CD4-positive, alpha-beta T cell treated with Interferon gamma for 1 hour (primary cell): ENCODE data around the gene BAHCC1.

Source experiments
- DNase-seq: peaks from one replicate; pipeline ENCODE4 v3.0.0-alpha.2; 2020

BAHCC1 gene

DNA sequence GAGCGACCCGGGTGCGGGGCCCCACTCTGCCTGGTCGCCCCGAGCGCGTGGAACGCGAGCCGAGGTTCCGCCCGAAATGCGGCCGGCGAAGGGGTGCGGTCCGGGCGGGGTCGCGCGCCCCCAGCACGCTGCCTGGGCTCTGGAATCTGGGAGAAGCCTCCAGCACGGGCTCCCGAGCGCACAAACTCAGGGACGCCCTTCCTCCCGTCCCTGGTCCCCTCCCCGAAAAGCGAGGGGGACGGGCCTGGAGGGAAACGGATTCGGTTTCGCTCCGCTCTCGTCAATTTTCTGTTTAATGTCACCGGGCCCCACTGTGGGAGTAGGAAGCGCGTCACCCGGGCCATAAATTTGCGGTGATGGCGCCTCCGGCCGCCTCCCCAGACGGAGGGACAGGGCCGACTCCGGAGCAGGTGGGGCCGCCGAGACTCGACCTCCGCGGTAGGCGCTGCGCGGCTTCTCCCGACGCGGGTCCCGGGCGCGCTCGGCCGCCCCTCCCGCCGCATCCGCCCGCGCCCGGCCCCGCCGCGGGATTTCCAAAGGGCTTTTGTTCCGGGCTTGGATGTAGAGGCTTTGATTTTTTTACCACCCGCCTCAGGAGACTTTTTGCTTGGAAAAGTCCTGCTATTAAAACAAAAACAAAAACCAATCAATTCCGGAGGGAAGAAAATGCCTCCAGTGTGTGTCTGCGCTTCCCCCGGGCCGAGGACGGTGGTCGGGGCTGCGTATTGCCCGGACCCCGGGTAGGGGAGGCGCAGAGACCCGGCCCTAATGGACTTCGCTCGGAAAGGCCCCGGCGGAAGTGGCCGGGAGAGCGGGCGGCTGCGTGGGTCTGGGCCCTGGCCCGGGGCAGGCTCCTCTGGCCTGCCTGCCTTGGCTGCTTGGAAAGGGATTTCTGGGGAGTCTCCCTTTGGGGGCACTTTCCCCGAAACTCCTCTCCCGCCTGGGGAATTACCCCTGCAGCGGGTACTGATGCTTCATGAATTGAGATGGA, 7.9 kb upstream of the BAHCC1 start:
- peak; percentile 47 for DNase-seq

DNA sequence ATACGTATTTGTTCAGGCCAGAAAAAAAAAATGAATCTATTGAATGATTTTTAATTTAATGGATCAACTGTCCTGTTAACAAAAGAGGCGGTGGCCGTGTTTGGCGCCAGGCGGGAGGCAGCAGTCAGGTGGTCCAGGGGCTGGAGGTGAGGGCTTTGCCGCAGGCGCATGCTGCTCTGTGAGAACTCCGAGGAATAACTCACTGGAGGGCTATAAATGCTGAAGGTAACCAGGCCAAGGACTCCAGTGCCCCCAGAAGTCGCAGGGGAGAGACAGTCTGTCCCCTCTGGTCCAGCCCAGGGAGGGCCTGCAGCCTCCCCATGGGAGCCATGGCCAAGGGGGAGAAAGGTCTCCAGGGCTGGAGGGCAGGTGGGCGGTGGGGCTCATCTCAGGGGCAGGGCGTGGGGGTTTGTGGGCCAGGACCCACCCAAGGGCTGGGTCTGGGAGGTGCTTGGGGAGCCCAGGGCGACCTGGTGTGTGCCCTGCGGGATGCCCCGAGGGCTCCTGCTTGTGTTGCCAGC, 7.1 kb upstream of the BAHCC1 start:
- DNase-seq: no peak

DNA sequence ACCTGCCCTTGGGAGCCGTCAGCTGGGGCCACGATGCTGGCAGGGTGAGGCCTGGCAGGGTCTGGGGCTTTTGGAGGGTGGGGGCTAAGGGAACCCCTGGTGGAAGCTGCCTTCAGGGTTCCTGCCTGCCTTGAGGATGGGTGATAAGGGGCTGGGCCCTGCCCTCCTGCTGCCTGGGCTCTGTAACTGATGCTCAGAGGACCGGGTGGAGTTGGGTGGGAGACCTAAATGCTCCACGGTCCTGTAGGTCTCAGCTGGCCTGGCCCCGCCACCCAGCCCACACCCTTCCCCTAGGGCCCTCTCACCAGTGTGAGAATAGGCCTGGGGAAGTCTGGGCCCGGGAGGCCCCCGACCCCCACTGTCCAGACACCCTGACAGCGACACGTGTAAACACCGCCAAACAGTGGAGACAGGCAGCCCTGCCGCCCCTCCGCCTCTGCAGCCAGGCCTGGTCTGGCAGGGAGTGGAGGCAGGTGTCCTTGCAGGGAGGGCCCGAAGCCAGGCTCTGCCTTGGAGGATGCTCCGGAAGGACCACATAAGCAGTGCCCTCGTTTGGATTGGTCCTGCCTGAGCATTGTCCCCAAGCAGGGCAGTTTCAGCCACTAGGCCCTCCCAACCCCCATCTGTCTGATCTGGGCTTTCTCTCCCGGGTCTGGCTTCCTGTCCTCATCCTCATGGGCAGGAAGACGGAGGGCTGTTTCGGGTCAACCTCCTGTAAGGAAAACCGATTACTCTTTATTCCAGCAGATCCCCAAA, 6.5 kb upstream of the BAHCC1 start:
- DNase-seq: no peak

DNA sequence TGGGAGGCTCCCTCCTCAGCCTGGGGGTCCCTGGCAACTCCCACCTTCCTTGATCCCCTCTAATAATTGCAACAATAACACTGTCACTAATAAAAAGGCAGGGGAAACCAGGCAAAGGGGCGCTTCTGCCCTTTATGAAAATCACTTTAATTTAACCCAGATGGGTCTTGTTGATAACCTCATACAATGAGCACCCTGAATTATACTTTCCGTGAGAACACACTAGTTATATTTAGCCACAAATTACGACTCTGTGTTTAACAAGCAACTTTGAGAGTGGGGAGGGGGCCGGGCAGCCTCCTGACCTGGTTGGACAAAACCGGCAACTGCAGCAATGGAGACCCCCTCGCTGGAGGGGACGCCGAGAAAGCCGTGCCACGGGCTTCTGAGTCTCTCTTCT, 5.7 kb upstream of the BAHCC1 start:
- DNase-seq: no peak

DNA sequence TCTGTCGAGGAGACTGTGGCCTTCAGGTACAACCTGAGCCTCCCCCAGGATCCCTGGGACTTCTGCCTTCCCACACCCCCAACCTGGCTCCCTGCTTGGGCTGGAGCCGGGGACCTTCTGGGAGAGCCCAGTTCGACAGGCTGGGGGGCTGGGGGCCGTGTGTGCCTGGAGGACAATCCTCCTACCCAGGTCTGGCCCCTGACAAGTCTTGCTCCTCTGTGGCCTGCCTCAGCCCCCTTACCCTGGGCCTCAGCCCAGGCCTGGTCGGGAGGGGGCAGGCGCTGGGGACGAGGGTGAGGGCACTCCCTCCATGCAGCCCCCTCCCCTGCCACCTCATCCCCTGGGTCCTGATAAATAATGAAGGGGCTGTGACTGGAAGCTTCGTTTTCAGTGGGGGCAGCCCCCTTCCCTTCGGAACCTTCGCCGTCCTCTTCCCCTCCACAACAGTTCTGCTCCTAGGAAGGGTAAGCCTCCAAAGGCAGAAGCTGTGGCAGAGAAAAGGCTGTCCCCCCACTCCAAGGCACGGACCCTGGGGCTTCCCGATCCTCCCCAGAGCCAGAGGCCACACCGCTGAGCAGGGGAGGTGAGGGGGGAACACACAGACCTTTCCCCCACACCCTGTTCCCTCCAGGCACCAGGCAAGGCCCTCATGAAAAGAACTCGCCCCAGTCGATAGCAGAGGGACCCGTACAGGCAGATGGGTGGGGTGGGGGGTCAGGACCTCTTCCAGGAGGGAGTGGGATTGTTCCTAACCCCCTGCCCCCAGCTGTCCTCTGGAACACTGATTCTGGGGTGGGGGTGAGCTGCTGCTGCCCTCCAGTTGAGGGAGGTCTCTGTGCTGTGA, 5.0 kb upstream of the BAHCC1 start:
- DNase-seq: no peak

DNA sequence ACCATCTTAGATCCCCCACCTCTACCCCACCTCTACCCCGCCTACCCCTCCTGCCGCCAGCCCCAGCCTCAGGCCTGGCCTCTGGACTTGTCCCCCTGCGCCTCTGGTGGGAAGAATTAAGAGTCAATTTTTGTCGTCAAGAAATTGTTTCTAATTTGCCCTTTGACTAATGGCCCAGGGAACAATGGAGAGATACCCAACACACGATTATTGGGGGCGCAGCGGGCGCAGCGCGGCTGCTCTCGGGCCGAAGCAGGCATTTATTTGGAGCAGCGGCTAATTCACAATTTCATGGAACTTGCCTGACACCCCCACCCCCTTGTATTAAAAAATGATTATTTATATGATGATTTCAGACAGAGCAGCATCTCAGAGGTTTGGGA, 4.4 kb upstream of the BAHCC1 start:
- no peak for DNase-seq

DNA sequence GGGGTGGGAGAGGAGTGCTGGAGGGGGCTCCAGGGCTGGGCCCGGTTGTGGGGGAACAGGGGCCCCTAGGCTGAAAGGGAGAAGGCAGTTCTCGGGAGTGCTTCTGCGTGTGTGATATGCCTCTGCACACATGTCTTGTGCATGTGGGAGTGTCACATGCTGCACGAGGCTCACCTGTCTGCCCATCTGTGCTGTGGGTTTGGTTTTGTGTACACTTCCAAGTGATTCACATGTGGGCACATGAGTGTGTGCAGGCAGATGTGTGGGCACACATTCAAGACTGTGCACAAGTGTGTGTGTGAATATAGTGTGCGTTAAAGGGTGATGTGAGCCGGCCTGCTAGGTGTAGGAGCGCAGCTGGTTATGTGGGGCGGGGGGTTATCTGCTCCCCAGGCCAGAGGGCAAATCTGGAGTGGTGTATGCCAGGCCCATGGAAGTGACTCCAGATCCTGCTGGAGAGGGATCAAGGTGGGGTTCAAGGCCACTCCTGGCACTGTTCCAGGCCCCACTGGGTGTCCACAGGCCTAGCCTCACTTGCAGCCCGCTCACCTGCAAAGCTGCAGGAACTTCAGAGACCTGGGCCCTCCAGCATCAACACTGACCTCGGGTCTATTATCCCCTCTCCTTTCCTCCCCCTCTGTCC, 3.8 kb upstream of the BAHCC1 start:
- no peak for DNase-seq

DNA sequence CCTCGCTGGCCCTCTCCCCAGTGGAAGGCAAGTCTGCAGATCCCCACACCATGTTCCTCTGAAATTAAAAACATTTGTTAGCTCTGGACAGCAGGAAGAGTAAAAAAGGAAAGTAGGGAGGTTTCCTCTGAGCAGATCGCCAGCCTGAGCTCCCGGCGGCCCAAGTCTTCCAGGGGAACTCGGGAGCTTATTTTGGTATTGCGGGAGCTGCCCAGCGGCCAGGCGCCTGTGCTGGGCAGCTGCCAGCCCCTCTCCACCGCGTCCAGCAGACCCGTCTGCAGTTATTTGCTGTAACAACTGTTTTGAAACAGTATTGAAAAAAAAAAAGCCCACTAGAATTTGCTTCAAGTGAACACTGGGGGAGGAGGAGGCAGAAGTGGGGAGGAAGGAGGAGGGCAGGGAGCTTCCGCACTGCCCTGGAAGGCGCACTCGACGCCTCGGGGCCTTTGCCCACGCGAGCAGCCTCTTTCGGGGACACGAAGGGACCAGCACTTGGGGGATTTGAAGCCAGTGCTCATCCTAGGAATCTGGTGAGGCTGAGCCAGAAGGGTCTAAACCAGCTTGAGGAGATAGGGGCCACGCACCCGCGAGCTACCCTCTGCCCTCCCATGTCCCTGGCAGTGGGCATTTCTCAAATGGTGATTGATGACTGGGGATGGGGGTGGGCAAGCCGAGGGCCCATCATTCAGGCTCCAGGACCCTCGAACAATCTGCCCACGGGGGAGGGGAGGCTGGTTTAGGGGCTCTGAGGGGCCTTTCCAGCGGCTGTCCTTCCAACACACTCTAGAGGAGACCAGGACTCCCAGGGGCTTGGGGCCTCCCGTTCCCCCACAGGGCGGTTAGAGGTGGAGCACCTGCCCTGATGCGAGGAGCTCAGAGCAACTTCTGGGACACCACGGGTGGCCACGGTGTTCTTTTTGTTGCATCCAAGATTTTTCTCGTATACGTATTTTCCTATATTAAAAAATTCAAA, 3.0 kb upstream of the BAHCC1 start:
- DNase-seq: no peak

DNA sequence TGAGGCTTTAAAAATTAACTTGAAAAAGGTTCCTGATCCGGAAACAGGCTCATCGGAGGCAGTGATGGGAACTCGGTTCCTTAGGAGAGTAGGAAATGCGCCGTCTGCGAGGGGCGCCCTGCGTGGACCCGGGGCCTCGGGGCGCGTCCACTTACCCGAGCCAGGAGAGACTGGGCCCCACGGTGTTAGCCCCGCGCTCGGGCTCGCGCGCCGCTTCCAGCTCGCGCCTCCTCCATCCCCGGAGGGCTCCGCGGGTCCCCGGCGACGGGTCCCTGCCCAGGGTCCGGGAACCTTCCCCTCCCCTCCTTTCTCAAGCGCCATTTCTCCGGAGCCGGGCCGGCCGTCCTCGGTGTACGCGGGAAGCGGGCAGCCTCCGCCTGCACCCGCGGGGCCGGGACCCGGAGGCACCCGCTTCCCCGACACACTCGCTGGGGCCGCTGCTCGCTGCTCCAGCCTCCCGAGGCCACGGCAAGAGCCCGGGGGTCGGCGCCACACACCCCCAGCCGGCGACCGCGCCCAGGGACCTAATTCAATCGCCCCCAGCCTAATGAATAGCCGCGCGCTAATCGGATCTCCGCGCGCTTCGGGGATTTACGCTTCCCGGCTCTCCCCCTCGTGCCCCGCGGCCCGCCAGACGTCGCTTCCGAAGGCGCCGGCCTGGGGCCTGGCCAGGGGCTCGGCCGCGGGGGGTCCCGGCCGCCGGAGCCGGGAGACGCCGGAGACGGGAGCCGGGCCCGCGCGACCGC, 2.2 kb upstream of the BAHCC1 start:
- DNase-seq: no peak

DNA sequence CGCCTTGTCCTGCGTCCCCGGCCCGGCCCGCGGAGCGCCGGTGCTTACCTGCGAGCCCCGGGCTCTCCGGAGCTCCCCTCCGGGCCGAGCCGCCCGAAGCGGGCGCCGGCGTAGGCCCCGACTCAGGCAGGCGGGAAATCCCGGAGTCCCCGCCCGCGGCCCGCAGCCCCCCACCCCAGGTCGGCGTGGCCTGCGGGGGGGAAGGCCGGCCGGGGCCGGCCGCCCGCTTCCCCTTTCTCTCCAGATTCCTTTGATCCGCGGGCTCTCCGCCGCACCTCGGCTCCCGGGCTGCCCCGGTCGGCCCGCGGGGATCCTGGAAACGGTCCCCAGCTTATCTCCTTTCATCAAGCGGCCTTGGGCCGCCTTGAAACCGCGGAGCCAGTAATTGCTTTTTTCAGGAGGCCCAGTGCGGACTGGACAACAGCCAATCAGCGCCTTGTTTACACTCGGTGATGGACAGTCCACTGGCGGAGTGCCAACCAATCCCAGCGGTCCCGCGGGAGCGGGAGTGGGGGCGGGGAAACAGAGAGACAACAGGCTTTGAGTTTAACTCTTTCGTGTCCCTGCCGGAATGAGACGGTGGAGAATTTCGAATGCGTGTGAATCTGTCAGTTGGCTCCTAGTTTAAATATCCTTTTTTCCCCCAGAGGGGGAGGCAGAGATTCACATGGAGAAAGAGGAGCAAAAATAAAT, 1.4 kb upstream of the BAHCC1 start:
- peak; percentile 88 for DNase-seq

DNA sequence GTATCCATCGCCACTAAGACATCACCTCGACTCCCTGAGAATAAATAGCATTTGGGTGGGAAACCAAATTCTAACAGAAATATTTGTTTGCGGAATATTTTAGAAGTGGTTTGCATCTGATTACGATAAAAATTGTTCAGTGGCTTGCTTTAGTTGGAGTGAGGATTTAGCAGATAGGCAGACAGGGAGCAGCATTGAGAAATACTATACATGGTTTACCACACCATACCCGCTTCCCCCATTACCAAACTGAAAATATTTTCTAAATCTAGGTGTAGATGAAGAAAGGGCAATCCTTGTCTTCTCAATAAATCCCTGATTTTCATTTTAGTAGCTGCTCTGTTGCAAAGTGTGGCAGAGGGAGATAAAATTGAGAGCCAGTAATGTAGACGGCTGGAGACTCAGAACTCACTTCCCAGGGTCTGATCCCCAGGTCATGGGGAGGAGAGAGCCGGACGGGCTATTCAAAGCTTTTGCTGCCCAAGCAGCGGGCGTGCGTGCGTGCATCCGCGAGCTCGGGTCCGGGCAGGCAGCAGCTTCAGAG, 808 bp upstream of the BAHCC1 start:
- no peak for DNase-seq

DNA sequence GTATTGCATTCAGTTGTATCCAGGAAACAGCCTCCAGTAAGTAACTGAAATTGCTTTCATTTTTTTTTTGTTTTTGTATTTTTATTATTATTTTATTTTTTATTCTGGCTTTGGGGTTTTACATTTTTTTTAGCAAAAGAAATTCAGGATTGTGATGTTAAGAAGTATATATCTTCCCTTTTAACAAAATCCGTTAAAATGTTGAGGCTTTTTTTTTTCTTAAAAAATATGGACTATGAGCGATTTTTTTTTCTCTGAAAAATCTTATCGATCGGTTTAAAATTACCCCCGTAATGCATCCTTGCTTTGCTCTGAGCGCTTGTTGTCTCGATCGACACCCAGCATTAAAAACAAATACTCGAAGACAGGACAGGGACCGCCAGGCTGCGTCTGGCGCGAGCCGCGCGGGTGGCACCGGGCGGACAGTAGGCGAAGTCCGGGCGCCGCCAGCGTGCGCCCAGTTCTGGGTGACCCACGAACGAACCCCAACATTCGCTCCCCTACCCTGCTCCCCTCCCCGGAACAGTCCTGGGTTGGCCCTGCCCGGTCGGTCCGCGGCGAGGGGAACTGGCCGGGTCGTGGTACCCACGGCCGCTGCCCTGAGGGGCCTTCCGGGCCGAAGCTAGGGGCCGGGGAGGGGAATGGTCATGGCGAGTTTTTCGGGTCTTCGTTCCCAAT, 482 bp downstream of the BAHCC1 start:
- no peak for DNase-seq

DNA sequence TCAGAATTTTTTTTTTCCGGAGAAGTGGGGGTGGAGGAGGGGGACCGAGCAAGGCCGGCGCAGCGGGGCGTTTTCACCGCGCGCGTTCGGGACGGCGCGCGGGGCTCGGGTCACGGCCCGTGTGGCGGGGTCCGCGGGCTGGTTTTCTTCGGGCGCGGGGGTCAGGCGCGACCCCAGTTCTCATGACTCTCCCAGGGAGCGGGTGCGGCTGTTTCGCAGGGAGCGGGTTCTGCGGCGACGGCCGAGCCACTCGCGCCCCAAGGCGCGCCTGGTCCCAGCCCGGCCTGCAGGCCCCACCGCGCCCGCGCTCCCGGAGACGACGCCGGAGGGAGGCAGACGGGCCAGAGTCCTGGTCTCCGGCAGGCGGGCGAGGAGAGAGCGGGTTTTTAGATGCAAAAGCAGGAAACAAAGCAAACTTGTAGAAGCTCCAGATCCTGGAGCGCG, 1.0 kb downstream of the BAHCC1 start:
- DNase-seq: no peak

DNA sequence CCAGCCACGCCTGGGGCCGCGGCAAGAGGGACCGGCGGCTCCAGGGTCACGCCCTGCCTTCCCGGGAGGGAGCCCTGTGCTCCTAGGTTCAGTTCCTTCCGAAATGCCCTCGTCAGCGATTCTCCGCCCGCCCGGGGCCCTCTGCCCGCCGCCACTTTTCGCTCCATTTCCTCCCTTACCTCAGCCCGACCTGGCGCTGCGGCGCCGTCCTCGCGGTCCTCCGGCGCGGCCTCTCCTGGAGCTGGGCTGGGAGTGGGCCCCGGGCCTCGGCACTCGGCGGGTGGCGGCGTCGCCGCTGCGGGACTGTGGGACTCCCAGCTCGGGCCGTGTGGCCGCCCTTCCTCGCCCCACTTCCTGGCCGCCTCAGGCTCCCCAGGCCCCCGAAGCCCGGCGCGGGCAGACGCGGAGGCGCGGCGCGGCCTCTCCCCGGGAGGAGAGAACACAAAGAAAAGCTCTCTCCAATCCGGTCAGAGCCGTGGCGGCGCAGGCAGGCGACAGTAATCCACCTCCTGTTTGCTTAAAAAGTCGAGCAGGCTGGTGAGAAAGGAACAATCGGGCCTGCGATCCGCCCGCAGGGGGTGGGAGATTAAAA, 1.6 kb downstream of the BAHCC1 start:
- DNase-seq: no peak

DNA sequence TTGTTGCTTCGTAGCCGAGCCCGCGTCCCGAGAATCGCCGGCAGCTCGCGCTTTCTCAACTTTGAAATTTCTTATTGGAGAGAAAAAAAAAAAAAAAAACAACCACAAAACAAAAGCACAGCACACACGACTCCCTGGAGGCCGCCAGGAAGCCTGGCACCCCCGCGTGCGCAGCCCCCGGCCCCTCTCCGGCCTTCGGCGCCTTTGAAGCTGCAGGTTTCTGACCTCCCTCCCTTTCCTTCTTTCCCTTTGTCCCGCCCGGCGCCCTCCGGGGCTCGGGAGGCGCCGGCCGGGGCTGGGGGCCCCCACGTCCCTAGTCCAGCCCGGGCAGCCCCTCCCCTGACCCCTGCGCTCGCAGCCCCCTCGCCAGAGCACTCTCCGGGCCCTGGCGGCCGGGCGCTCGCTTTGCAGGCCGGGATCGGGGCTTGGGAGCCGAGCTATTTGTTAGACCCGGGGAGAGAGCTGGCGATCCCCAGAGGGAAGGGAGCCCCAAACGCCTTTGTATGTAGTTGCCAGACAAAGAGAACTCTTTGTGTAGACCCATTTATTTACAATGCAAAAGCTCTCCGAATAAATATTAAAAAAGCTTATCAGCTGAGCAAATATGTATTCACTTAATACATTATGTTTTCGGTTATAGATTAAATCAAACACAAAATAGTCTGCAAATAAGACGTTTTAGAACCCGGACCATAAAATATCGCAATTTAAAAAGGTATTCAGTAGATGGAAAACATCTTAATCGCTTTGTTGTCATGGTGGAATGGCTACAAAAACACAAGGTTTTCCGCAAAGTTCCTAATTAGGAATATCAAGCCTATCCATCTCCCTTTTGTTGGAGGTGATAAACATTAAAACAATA, 2.3 kb downstream of the BAHCC1 start:
- DNase-seq: no peak

DNA sequence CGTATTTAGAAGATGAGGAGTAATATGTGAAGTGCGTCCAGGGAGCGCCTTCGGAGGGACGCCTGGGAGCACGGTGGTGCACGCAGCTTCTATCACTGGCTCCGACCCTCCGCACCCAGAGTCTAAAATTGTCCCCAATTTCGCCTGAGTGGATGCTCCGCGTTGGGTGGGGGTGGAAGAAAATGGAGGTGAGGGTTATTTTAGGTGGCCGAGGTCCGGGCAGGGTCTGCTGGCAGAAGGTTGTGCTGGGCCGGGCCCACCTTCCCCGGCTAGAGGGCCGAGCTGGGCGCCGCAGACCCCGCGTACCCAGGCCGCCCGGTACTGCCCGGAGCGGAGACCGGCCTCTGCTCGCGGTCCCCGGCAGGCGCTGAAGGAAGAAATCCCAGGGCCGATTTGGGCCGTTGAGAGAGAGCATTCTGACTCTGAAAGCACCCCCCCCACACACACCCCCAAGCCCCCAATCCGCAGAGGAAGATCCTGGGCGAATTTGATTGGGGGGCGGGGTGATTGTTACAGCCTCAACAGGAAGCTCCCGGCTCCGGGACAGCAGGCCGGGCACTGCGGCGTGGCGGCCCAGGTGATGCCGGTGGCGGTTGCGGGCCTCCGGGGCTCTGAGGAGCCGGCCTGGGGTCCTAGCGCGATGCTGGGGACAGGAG, 3.0 kb downstream of the BAHCC1 start:
- DNase-seq: no peak
